ENCODE results near the gene GAB2.

Gene GAB2

DNA sequence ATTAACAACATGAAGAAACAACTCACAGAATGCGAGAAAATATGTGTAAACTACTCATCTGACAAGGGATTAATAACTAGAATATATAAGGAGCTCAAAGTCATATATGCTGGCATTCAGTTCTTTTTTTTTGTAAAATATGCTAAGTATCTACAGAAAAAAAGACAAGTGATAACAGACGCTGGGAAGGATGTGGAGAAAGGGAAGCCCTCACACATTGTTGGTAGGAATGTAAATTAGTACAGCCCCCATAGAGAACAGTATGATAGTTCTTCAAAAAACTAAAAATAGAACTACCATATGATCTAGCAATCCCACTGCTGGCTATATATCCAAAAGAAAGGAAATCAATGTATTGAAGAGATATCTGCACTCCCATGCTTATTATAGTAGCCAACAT is 13.8 kb downstream of the GAB2 start:
- Histone ChIP-seq H3K4me3 (no peak overlapping the region), H3K36me3 (ENCODE audit: insufficient read depth, low read length) (no peaks in the 10 kb centered on the region), H3K9ac (ENCODE audit: insufficient read length) (no peak overlapping the region), H3K27ac (no peak overlapping the region), H3K9me3 (ENCODE audit: low read depth, low read length) (no peaks in the 10 kb centered on the region)
- TF ChIP-seq EZH2 (IDR thresholded peaks at IDR 0.05) (no peak), FOXP2 (optimal IDR thresholded peaks at IDR 0.05; ENCODE audit: control extremely low read depth, extremely low read length, insufficient read depth) (no peak), POLR2AphosphoS5 (IDR thresholded peaks at IDR 0.05; ENCODE audit: borderline replicate concordance, low read depth, low read length) (no peak)
- DNase-seq (ENCODE audit: low read depth, low spot score), result no peak

- H3K27ac ChIP-seq, result no peak overlapping the region
- no peak overlapping the region for H3K9ac ChIP-seq (ENCODE audit: insufficient read length)
- no peak for DNase-seq (ENCODE audit: low read depth, low spot score)
- H3K9me3 ChIP-seq (ENCODE audit: low read depth, low read length), result no peaks in the 10 kb centered on the region
- TF ChIP-seq EZH2 (IDR thresholded peaks at IDR 0.05) (no peak), FOXP2 (optimal IDR thresholded peaks at IDR 0.05; ENCODE audit: control extremely low read depth, extremely low read length, insufficient read depth) (no peak), POLR2AphosphoS5 (IDR thresholded peaks at IDR 0.05; ENCODE audit: borderline replicate concordance, low read depth, low read length) (no peak)
- no peaks in the 10 kb centered on the region for H3K36me3 ChIP-seq (ENCODE audit: insufficient read depth, low read length)
- H3K4me3 ChIP-seq, result no peak overlapping the region
These were observed 14.8 kb downstream of the GAB2 start for GRCh38 chr11:78402847-78403246.

DNA sequence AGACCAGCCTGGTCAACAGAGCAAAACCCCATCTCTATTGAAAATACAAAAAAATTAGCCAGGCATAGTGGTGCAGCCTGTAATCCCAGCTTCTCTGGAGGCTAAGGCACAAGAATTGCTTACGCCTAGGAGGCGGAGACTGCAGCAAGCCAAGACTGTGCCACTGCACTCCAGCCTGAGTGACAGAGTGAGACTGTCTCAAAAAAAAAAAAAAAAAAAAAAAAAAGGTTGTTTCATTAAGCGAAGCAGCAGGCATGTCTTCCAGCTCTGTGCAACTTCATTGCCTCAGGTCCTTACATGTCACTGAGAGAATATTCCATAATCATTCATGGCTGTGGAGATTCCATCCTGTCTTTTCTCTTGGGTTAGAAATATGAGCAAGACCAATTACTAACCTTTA is 16.9 kb downstream of the GAB2 start:
- H3K36me3 ChIP-seq (ENCODE audit: insufficient read depth, low read length), result no peaks in the 10 kb centered on the region
- no peak overlapping the region for H3K9ac ChIP-seq (ENCODE audit: insufficient read length)
- no peak for DNase-seq (ENCODE audit: low read depth, low spot score)
- no peaks in the 10 kb centered on the region for H3K9me3 ChIP-seq (ENCODE audit: low read depth, low read length)
- TF ChIP-seq EZH2 (IDR thresholded peaks at IDR 0.05), result no peak
- TF ChIP-seq FOXP2 (optimal IDR thresholded peaks at IDR 0.05; ENCODE audit: control extremely low read depth, extremely low read length, insufficient read depth), result no peak
- no peak for TF ChIP-seq POLR2AphosphoS5 (IDR thresholded peaks at IDR 0.05; ENCODE audit: borderline replicate concordance, low read depth, low read length)
- H3K4me3 ChIP-seq, result no peak overlapping the region
- no peak overlapping the region for H3K27ac ChIP-seq

DNA sequence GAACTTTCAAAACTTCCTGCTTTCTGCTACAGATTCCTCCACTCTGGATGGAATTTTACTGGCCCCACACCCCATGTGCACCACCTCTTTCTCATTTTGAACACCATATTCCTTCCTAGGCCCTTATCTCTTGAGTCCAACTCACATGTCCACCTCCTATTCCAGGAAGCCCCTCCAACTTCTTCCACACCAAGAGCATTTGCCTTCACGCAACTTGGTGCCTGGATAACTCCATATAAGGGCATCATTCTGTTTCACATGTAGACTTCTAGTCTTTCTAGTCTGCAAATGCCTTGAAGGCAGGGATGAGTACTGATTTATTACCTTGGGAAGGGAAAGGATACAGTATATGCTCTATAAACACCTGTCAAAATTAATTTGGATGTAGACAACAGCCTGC is 17.5 kb downstream of the GAB2 start:
- DNase-seq (ENCODE audit: low read depth, low spot score), result no peak
- H3K36me3 ChIP-seq (ENCODE audit: insufficient read depth, low read length), result no peaks in the 10 kb centered on the region
- no peak overlapping the region for H3K4me3 ChIP-seq
- H3K9ac ChIP-seq (ENCODE audit: insufficient read length), result no peak overlapping the region
- TF ChIP-seq POLR2AphosphoS5 (IDR thresholded peaks at IDR 0.05; ENCODE audit: borderline replicate concordance, low read depth, low read length) (no peak), EZH2 (IDR thresholded peaks at IDR 0.05) (no peak), FOXP2 (optimal IDR thresholded peaks at IDR 0.05; ENCODE audit: control extremely low read depth, extremely low read length, insufficient read depth) (no peak)
- no peak overlapping the region for H3K27ac ChIP-seq
- H3K9me3 ChIP-seq (ENCODE audit: low read depth, low read length), result no peaks in the 10 kb centered on the region

DNA sequence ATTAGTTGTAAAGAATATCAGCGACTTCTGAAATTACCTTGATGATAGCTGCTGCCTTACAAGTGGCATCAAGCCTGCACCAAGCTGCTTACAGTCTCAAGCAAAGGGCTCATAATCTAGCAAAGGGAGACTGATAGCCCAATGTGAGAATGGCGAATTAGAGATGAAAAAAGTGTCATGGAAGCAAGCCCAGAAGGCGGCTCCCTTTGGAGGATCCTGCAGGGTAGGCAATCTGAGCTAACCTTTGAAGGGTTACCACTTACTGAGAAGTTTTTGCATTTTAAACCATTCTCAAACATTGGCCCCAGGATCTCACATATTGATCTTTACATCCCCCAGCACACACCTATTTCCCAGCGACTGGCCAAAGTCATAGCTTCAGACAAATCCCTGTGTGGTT is 18.5 kb downstream of the GAB2 start:
- H3K27ac ChIP-seq, result no peak overlapping the region
- TF ChIP-seq FOXP2 (optimal IDR thresholded peaks at IDR 0.05; ENCODE audit: control extremely low read depth, extremely low read length, insufficient read depth) (no peak), POLR2AphosphoS5 (IDR thresholded peaks at IDR 0.05; ENCODE audit: borderline replicate concordance, low read depth, low read length) (no peak), EZH2 (IDR thresholded peaks at IDR 0.05) (no peak)
- H3K9ac ChIP-seq (ENCODE audit: insufficient read length), result no peak overlapping the region
- no peaks in the 10 kb centered on the region for H3K9me3 ChIP-seq (ENCODE audit: low read depth, low read length)
- no peaks in the 10 kb centered on the region for H3K36me3 ChIP-seq (ENCODE audit: insufficient read depth, low read length)
- DNase-seq (ENCODE audit: low read depth, low spot score), result no peak
- H3K4me3 ChIP-seq, result no peak overlapping the region

DNA sequence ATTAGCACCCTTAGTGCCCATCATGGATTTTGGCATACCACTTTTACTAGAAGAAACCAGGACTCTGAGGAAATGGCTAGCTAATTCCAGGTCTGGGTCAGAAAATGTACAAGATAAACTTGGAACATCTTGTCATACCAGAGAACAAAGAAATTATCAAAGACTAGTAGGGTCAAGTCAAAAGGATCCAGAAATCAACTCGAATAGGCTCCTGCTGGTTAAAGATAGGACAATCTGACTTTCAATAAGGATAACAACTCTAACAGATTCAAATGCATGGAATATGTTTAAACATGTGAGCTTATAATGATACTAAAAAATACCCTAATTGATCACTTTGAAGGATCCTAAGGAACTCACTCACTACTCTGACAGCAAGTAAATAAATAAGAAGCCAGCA is 18.9 kb downstream of the GAB2 start:
- Histone ChIP-seq H3K27ac (no peak overlapping the region), H3K9me3 (ENCODE audit: low read depth, low read length) (no peaks in the 10 kb centered on the region), H3K9ac (ENCODE audit: insufficient read length) (no peak overlapping the region), H3K4me3 (no peak overlapping the region), H3K36me3 (ENCODE audit: insufficient read depth, low read length) (no peaks in the 10 kb centered on the region)
- DNase-seq (ENCODE audit: low read depth, low spot score), result no peak
- no peak for TF ChIP-seq EZH2 (IDR thresholded peaks at IDR 0.05)
- TF ChIP-seq POLR2AphosphoS5 (IDR thresholded peaks at IDR 0.05; ENCODE audit: borderline replicate concordance, low read depth, low read length), result no peak
- no peak for TF ChIP-seq FOXP2 (optimal IDR thresholded peaks at IDR 0.05; ENCODE audit: control extremely low read depth, extremely low read length, insufficient read depth)

DNA sequence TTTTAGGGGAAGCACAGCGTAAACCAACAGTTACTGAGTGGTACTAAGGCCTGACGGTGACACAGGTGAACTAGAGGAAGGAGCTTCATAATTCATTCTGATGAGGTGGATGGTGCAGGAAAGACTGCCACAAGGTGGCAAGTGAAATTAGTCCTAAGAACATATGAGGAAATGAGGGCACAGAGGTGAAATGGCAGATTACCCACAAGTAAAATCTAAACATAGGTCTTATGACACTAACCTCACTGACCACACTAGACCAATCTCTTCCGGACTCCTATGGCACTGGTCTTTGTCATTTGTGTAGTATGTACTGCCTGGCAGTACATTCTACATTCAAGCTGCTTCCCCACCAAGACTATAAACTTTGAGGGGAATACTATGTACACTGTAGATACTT is 20.2 kb downstream of the GAB2 start:
- H3K9me3 ChIP-seq (ENCODE audit: low read depth, low read length), result no peaks in the 10 kb centered on the region

DNA sequence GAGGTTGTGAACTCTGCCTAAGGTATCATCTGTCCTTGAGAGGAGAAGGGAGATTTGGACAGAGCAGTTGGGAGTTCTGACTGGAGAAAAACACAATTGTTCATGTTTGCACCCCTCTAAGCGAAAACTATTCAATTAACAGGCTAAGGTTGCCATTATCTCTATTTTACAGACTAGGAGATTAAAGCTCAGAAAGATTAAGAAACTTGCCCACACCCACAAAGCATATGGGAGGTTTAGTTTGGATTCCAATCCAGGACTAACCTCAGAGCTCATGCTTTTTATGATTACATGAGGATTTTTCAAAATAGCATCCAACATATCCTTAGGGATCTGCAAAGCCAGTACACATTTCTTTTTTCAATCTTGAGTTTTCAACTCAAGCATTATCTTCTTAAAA is 22.0 kb downstream of the GAB2 start:
- TF ChIP-seq POLR2AphosphoS5 (IDR thresholded peaks at IDR 0.05; ENCODE audit: borderline replicate concordance, low read depth, low read length), result no peak
- no peak for TF ChIP-seq EZH2 (IDR thresholded peaks at IDR 0.05)
- TF ChIP-seq FOXP2 (optimal IDR thresholded peaks at IDR 0.05; ENCODE audit: control extremely low read depth, extremely low read length, insufficient read depth), result no peak
- H3K4me3 ChIP-seq, result no peak overlapping the region
- no peak overlapping the region for H3K9ac ChIP-seq (ENCODE audit: insufficient read length)
- no peak for DNase-seq (ENCODE audit: low read depth, low spot score)
- H3K36me3 ChIP-seq (ENCODE audit: insufficient read depth, low read length), result no peaks in the 10 kb centered on the region
- H3K9me3 ChIP-seq (ENCODE audit: low read depth, low read length), result no peaks in the 10 kb centered on the region
- H3K27ac ChIP-seq, result no peak overlapping the region

More for the DNA sequence above, 20.2 kb downstream of the GAB2 start:
- Histone ChIP-seq H3K27ac (no peak overlapping the region), H3K36me3 (ENCODE audit: insufficient read depth, low read length) (no peaks in the 10 kb centered on the region), H3K9ac (ENCODE audit: insufficient read length) (no peak overlapping the region), H3K4me3 (no peak overlapping the region)
- DNase-seq (ENCODE audit: low read depth, low spot score), result no peak
- TF ChIP-seq POLR2AphosphoS5 (IDR thresholded peaks at IDR 0.05; ENCODE audit: borderline replicate concordance, low read depth, low read length) (no peak), EZH2 (IDR thresholded peaks at IDR 0.05) (no peak), FOXP2 (optimal IDR thresholded peaks at IDR 0.05; ENCODE audit: control extremely low read depth, extremely low read length, insufficient read depth) (no peak)

- Histone ChIP-seq H3K9ac (ENCODE audit: insufficient read length) (no peak overlapping the region), H3K9me3 (ENCODE audit: low read depth, low read length) (no peaks in the 10 kb centered on the region), H3K27ac (no peak overlapping the region), H3K4me3 (no peak overlapping the region), H3K36me3 (ENCODE audit: insufficient read depth, low read length) (no peaks in the 10 kb centered on the region)
- TF ChIP-seq FOXP2 (optimal IDR thresholded peaks at IDR 0.05; ENCODE audit: control extremely low read depth, extremely low read length, insufficient read depth) (no peak), EZH2 (IDR thresholded peaks at IDR 0.05) (no peak), POLR2AphosphoS5 (IDR thresholded peaks at IDR 0.05; ENCODE audit: borderline replicate concordance, low read depth, low read length) (no peak)
- no peak for DNase-seq (ENCODE audit: low read depth, low spot score)
These were observed 24.8 kb downstream of the GAB2 start for GRCh38 chr11:78392854-78393253.

Measured in SK-N-MC (cell line).